Neural cell (in vitro differentiated cells): ENCODE data around the gene TIGD1. TPM values are rescaled to one million over a fixed set of nuclear protein-coding genes. Genes with fewer than 3 reads are reported as not detected.
A peak's percentile ranks its signal among the peaks of the same experiment; 100 is the strongest.

ENCODE experiments used
- H2AFZ ChIP-seq: fragments of 200-600, 300-800 bp; sonication (generic), shearing (Covaris generic); 2 replicates; pipeline ENCODE4 v1.6.0; 2014; ENCODE audit warnings: low read depth, mild to moderate bottlenecking, antibody characterized with exemption, low read length, moderate library complexity
- H3F3A ChIP-seq: fragments of 200-600 bp; shearing (Covaris generic); 2 replicates; pipeline ENCODE4 v1.6.1; 2016; ENCODE audit warnings: mild to moderate bottlenecking, moderate library complexity, mixed read lengths, antibody characterized with exemption, low read length; ENCODE audit not compliant: insufficient read depth, poor library complexity, severe bottlenecking
- H3K27ac ChIP-seq: fragments of 200-600, 300-800 bp; sonication (generic), shearing (Covaris generic); 2 replicates; pipeline ENCODE4 v1.5.1; 2014; ENCODE audit warnings: mild to moderate bottlenecking, low read length, moderate library complexity
- H3K27me3 ChIP-seq: fragments of 300-800, 200-600 bp; sonication (generic), shearing (Covaris generic); 2 replicates; pipeline ENCODE4 v1.6.0; 2014; ENCODE audit warnings: mild to moderate bottlenecking, low read depth, low read length, moderate library complexity; ENCODE audit not compliant: insufficient read depth
- H3K36me3 ChIP-seq: fragments of 300-800, 200-600 bp; sonication (generic), shearing (Covaris generic); 2 replicates; pipeline ENCODE4 v1.5.1; 2014; ENCODE audit warnings: mild to moderate bottlenecking, antibody characterized with exemption, low read length, moderate library complexity; ENCODE audit not compliant: insufficient read depth
- H3K4me2 ChIP-seq: fragments of 300-800, 200-600 bp; sonication (generic), shearing (Covaris generic); 2 replicates; pipeline ENCODE4 v1.6.0; 2014; ENCODE audit warnings: mild to moderate bottlenecking, low read length
- H3K4me3 ChIP-seq: fragments of 300-800, 200-600 bp; sonication (generic), shearing (Covaris generic); 2 replicates; pipeline ENCODE4 v1.5.1; 2014; ENCODE audit warnings: mild to moderate bottlenecking, low read length, moderate library complexity
- H3K79me2 ChIP-seq: fragments of 200-600 bp; shearing (Covaris generic); replicated peaks from 2 replicates; pipeline ENCODE4 v1.6.0; 2014; ENCODE audit warnings: mild to moderate bottlenecking, low read length, moderate library complexity; ENCODE audit not compliant: insufficient read depth
- H3K9ac ChIP-seq: fragments of 300-800, 200-600 bp; sonication (generic), shearing (Covaris generic); 2 replicates; pipeline ENCODE4 v1.6.1; 2016; ENCODE audit warnings: mild to moderate bottlenecking, low read length, mixed read lengths
- H3K9me2 ChIP-seq: fragments of 200-600 bp; shearing (Covaris generic); 2 replicates; pipeline ENCODE4 v1.6.1; 2016; ENCODE audit warnings: mild to moderate bottlenecking, low read length, mixed read lengths; ENCODE audit not compliant: insufficient read depth
- H3K9me3 ChIP-seq: fragments of 200-600, 300-800 bp; sonication (generic), shearing (Covaris generic); 2 replicates; pipeline ENCODE4 v1.6.1; 2016; ENCODE audit warnings: mild to moderate bottlenecking, mixed run types, low read length, moderate library complexity, mixed read lengths
- H4K20me1 ChIP-seq: fragments of 200-600 bp; shearing (Covaris generic); 2 replicates; pipeline ENCODE4 v1.6.1; 2016; ENCODE audit warnings: mild to moderate bottlenecking, mixed run types; ENCODE audit not compliant: insufficient read depth
- EP300 ChIP-seq: fragments of 450-650 bp; conservative IDR thresholded peaks from 2 replicates; pipeline ENCODE4 v1.6.1; 2014; ENCODE audit warnings: antibody characterized with exemption, mild to moderate bottlenecking, moderate library complexity; ENCODE audit not compliant: poor library complexity, severe bottlenecking
- EZH2 ChIP-seq: fragments of 200-600, 300-800 bp; shearing (Covaris generic), sonication (generic); IDR thresholded peaks from 2 replicates; pipeline ENCODE4 v1.6.1; 2014; ENCODE audit warnings: antibody characterized with exemption, low read length, borderline replicate concordance, mild to moderate bottlenecking; ENCODE audit not compliant: insufficient read depth, poor library complexity, severe bottlenecking
- MXI1 ChIP-seq: fragments of 450-650 bp; conservative IDR thresholded peaks from 2 replicates; pipeline ENCODE4 v1.6.1; 2014; ENCODE audit warnings: antibody characterized with exemption, mild to moderate bottlenecking; ENCODE audit not compliant: poor library complexity, severe bottlenecking
- POLR2AphosphoS5 ChIP-seq: IDR thresholded peaks from 2 replicates; pipeline ENCODE4 v1.6.1; 2012
- RAD21 ChIP-seq: fragments of 450-650 bp; conservative IDR thresholded peaks from 2 replicates; pipeline ENCODE4 v1.6.1; 2014; ENCODE audit warnings: antibody characterized with exemption, mild to moderate bottlenecking, moderate library complexity
- SMC3 ChIP-seq: fragments of 450-650 bp; conservative IDR thresholded peaks from 2 replicates; pipeline ENCODE4 v1.6.1; 2014; ENCODE audit warnings: antibody characterized with exemption, mild to moderate bottlenecking, moderate library complexity; ENCODE audit not compliant: poor library complexity
- TAF1 ChIP-seq: IDR thresholded peaks from 2 replicates; pipeline ENCODE4 v1.6.1; 2012; ENCODE audit warnings: low read depth
- polyA plus RNA-seq: library from polyadenylated mRNA; depleted of rRNA; stranded (reverse); fragments of >200 nt; gene quantifications from 2 replicates; pipeline ENCODE4 v1.2.3, GENCODE V29; 2014
- TF ChIP-seq, protein P1 (sequence below): fragments of 450-650 bp; IDR thresholded peaks from 2 replicates; pipeline ENCODE4 v1.5.1; 2014; ENCODE audit warnings: antibody characterized with exemption, mild to moderate bottlenecking, moderate library complexity; ENCODE audit not compliant: poor library complexity, severe bottlenecking
- TF ChIP-seq, protein P2 (sequence below): IDR thresholded peaks from 2 replicates; pipeline ENCODE4 v1.6.1; 2012; ENCODE audit warnings: borderline replicate concordance

TIGD1 gene
- polyA plus RNA-seq, 1 donor from 2014 or later: 29.3 TPM

GRCh38 chr2:232508251-232508650 lies 42.1 kb downstream of the TIGD1 start:
- TF ChIP-seq, protein P1, sequence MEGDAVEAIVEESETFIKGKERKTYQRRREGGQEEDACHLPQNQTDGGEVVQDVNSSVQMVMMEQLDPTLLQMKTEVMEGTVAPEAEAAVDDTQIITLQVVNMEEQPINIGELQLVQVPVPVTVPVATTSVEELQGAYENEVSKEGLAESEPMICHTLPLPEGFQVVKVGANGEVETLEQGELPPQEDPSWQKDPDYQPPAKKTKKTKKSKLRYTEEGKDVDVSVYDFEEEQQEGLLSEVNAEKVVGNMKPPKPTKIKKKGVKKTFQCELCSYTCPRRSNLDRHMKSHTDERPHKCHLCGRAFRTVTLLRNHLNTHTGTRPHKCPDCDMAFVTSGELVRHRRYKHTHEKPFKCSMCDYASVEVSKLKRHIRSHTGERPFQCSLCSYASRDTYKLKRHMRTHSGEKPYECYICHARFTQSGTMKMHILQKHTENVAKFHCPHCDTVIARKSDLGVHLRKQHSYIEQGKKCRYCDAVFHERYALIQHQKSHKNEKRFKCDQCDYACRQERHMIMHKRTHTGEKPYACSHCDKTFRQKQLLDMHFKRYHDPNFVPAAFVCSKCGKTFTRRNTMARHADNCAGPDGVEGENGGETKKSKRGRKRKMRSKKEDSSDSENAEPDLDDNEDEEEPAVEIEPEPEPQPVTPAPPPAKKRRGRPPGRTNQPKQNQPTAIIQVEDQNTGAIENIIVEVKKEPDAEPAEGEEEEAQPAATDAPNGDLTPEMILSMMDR: no peak
- TF ChIP-seq, protein P2, sequence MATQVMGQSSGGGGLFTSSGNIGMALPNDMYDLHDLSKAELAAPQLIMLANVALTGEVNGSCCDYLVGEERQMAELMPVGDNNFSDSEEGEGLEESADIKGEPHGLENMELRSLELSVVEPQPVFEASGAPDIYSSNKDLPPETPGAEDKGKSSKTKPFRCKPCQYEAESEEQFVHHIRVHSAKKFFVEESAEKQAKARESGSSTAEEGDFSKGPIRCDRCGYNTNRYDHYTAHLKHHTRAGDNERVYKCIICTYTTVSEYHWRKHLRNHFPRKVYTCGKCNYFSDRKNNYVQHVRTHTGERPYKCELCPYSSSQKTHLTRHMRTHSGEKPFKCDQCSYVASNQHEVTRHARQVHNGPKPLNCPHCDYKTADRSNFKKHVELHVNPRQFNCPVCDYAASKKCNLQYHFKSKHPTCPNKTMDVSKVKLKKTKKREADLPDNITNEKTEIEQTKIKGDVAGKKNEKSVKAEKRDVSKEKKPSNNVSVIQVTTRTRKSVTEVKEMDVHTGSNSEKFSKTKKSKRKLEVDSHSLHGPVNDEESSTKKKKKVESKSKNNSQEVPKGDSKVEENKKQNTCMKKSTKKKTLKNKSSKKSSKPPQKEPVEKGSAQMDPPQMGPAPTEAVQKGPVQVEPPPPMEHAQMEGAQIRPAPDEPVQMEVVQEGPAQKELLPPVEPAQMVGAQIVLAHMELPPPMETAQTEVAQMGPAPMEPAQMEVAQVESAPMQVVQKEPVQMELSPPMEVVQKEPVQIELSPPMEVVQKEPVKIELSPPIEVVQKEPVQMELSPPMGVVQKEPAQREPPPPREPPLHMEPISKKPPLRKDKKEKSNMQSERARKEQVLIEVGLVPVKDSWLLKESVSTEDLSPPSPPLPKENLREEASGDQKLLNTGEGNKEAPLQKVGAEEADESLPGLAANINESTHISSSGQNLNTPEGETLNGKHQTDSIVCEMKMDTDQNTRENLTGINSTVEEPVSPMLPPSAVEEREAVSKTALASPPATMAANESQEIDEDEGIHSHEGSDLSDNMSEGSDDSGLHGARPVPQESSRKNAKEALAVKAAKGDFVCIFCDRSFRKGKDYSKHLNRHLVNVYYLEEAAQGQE: no peak
- no peak for TF ChIP-seq MXI1
- no peak for TF ChIP-seq TAF1
- no peak for TF ChIP-seq POLR2AphosphoS5
- TF ChIP-seq SMC3: no peak
- Histone ChIP-seq H3K27me3 (peaks cover 8% of the 10 kb centered on the region), H3K9ac (peak overlapping the region; percentile 21), H3K9me3 (no peaks in the 10 kb centered on the region), H3F3A (no peaks in the 10 kb centered on the region), H3K27ac (no peak overlapping the region), H4K20me1 (no peaks in the 10 kb centered on the region), H2AFZ (no peak overlapping the region), H3K4me2 (no peak overlapping the region), H3K79me2 (no peaks in the 10 kb centered on the region), H3K9me2 (no peaks in the 10 kb centered on the region), H3K36me3 (no peaks in the 10 kb centered on the region), H3K4me3 (no peak overlapping the region)

DNA sequence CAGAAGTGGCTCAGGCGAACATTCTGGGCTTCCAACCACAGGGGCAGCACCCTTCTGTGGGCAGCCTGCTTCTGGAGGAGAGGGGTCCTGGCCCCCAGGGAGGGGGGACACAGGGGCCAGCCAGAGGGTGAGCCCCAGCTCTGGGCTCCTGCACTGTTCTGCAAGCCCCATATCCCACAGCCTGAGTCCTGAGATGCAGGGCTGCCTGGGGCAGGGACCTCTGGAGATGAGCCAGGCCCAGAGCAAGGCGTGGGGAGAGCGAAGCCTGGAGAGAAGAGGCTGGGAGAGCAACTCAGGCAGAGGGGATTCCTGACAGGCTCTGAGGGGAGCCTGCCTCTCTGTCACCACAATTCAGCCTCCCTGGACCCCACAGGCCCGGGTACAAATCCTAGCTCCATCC lies 43.6 kb downstream of the TIGD1 start:
- peaks cover under 1% of the 10 kb centered on the region for H3F3A ChIP-seq
- TF ChIP-seq POLR2AphosphoS5 (no peak), RAD21 (no peak), EZH2 (no peak), SMC3 (no peak), EP300 (no peak), MXI1 (no peak), TAF1 (no peak)
- TF ChIP-seq, protein P2: no peak
- TF ChIP-seq, protein P1: no peak
- H3K9ac ChIP-seq: peak overlapping the region; percentile 51
- no peaks in the 10 kb centered on the region for H4K20me1 ChIP-seq
- H3K9me3 ChIP-seq: no peaks in the 10 kb centered on the region
- peaks cover 10% of the 10 kb centered on the region for H3K27me3 ChIP-seq
- peak overlapping the region; percentile 65 for H3K27ac ChIP-seq
- no peak overlapping the region for H2AFZ ChIP-seq
- no peaks in the 10 kb centered on the region for H3K9me2 ChIP-seq
- H3K4me3 ChIP-seq: no peak overlapping the region
- no peaks in the 10 kb centered on the region for H3K79me2 ChIP-seq
- no peaks in the 10 kb centered on the region for H3K36me3 ChIP-seq
- no peak overlapping the region for H3K4me2 ChIP-seq
